HG03571 (cell line): Measurements from ENCODE around the gene THBS2.
"Not testable (repeated sequence)": the region's sequence is repeated elsewhere in the genome, so short reads cannot be mapped to it uniquely, and the experiment has no call there.

Experiments
- ATAC-seq: cut with Tn5 transposase; IDR thresholded peaks from one replicate; pipeline ENCODE4 v1.9.1; 2021; ENCODE audit not compliant: unreplicated experiment

THBS2 gene

DNA sequence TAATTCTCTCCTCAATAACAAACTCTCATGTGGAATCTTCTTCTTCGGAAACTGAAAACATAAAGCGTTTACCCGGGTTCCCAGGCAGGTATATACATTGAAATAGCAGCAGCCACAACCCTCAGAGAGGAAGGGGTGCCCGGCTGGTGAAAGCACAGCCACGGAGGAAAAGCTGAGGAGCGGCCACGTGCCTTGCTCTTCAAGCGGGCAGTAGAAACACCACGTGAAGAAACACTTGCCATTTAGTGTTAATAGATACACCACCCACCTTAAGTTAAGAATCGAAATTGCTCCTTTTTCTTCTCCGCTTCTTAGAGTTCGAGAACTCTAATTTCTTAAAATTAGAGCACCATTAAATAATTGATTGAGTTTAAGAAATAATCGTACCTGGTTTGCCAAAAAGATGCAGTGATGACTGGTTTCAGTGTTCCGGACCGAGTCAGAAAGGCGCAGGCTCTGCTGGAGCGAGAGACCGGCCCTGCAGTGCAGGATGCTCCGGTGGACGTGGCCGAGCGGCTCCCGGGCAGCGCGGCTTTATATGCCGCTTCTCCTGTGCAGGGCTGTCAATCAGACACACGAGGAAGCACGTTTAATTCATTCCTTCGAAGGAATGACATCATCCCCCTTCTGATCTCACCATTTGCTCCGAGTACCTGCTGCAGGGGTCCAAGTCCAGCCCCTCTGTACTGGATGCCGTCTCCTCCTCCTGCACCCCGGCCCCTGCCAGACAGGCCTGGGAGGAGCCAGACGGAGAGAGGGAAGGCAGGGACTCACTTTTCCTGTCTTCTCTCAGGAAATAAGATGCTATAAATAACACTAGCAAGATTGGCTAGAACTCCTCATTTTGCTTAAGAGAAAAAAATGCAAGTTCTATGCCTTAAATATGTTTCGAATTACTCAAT, at the start of gene THBS2:
Gene THBS2 (minus strand): TSS at position 510 of the 902 bp plus-strand sequence. CDS start 3,062 bp downstream, outside the sequence.
- no peak for ATAC-seq

DNA sequence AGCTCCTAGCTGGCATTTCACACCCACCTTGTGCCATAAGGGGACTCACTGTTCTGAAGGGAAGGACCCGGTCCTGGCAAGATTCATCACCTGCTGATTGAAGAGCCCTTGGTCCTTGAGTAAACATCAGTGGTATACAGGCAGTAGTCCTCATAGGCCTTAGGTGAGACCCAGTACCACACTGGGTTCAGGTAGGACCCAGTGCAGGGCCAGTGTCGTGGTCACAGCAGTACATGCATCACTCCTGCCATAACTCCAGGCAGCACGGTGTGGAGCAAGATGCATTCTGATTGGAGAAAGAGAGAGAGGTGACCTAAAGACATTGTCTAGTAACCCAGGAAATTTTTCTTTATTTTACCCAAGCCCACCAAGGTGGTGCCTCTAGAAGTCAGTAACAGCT, 49.1 kb upstream of the THBS2 start:
- ATAC-seq: no peak

- ATAC-seq: no peak
These were observed 48.6 kb upstream of the THBS2 start for GRCh38 chr6:169302255-169302654.

GRCh38 chr6:169300916-169301315, 47.3 kb upstream of the THBS2 start:
- ATAC-seq: no peak

DNA sequence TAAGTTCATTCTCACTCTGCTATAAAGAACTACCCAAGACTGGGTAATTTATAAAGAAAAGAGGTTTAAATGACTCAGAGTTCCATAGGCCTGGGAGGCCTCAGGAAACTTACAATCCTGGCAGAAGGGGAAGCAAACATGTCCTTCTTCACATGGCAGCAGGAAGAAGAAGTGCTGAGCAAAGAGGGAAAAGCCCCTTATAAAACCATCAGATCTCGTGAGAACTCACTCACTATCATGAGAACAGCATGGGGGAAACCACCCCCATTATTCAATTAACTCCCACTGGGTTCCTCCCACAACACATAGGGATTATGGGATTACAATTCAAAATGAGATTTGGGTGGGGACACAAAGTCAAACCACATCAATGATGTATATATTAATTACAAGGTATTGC, 45.0 kb upstream of the THBS2 start:
- not testable (repeated sequence) for ATAC-seq

DNA sequence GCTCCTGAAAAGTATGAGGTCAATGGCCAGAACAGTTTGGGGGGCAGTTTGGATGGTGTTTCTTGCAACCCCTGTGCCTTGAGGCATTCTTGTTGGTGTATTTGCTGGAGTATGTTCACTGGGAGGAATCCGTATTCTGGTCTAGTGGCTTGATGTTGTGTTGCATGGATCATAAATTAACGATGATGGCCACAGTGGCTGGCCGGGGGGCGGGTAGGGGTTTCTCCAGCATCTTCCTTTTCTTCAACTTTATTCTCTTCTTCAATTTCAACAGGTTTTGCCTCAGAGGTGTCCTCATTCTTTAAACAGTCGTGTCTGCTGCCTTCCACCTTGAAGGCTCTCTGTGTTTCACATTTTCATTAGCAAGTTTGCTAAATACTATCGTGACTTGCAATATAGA, 43.0 kb upstream of the THBS2 start:
- ATAC-seq: no peak

DNA sequence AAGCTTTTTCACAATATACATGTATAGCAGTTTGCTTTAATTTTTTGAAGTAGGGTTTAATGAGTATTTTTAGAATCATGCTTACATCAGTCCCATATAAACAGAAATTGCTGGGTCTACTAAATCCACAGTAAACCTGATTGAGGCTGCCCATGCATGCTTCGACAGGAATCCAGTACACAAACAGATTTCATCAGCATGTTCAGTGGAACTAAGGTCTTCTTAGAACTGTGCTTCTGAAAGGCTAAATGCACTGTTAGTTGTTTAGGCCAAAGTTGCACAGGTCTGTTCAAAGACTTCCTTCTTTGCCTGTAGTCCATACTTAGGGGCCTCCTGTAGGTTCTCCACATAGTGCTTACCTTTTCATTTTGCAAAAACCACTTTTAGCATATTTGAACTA, 42.5 kb upstream of the THBS2 start:
- no peak for ATAC-seq

DNA sequence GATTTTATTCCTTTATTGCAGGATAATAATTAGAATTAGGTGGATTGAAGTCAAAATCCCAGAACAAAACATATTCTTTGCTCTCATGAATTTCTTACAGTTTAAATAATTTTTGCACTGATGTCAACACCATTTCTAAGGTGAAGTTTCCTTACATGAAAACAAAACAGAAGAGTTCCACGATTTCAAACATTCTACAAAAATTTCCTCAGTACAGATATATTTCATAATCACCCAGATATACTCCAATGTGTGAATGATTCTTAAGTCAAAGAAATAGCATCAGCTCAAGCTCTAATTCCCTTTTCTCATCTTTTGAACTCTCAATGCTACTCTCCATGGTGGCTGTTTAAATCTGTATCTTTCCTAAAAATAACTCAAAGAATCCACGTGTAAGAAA, 39.5 kb upstream of the THBS2 start:
- ATAC-seq: no peak

- ATAC-seq: no peak
These were observed 38.9 kb upstream of the THBS2 start for GRCh38 chr6:169292338-169293124.

DNA sequence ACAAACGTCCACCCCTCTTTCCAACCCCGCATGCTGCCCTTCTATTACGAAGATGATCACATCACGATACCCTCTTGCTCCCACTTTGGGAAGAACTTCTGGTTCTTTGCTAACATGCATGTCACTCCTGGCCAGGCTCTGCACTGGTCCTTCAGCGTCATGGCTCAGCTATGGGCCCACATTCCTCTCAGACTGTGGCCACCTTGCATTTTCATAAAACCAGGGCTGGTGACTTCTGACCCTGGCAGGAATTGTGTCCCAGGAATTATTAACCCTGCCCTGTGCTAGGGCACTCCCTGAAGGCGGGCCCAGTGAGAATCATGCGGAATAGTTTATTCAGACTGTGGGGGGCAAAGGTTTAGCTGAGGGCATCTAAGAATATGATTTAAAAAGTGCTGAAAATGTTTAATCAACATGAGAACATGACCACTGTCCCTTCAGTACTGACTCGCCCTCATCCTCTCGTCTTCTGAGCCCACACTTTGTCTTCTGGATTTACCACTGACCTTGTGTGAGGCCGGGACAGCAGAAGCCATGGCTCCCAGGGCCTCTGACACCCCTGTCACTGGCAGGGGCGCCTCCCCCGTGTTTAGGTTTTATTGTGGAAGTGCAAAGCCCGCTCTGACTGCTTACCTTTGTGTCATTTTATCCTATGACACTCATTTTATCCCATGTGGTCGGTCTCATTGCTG, 38.1 kb upstream of the THBS2 start:
- no peak for ATAC-seq

DNA sequence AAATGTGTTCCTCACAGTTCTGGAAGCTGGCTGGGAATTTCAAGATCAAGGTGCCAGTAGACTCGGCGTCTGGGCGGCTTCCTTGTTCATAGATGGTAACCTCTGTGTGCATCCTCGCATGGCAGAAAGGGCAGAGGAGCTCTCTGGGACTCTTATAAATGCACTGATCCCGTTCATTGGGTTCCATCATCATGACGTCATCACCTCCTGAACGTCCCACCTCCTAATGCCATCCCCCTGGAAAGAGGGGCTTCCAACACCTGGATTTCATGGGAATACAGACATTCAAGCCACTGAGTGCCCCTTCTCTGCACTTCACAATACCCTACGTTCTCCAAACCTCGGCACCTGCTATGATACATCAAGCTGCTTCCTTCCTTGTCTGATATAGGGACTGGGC, 37.5 kb upstream of the THBS2 start:
- no peak for ATAC-seq

- no peak for ATAC-seq
These were observed 36.1 kb upstream of the THBS2 start for GRCh38 chr6:169289619-169290339.

GRCh38 chr6:169289257-169289618, 35.6 kb upstream of the THBS2 start:
- no peak for ATAC-seq

DNA sequence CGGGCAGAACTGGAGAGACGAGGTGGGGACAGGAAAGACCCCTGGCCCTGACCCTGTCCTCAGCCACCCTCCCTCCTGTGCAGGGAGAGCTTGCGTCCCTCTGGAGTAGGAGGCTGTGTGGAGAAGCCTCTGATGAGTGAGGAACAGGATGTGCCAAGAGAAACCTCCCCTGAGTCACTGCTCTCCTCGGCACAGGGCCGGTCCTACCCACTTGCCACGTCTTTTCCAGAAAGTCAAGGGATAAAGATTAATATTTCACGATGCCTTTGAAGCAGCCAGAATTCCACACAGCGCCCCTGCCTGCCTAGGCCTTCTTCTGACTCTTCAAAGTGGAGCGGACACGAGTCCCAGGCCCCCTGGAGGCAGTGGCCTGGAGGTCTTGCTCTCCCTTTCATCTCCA, 34.9 kb upstream of the THBS2 start:
- no peak for ATAC-seq

GRCh38 chr6:169287675-169288074, 34.0 kb upstream of the THBS2 start:
- ATAC-seq: no peak

DNA sequence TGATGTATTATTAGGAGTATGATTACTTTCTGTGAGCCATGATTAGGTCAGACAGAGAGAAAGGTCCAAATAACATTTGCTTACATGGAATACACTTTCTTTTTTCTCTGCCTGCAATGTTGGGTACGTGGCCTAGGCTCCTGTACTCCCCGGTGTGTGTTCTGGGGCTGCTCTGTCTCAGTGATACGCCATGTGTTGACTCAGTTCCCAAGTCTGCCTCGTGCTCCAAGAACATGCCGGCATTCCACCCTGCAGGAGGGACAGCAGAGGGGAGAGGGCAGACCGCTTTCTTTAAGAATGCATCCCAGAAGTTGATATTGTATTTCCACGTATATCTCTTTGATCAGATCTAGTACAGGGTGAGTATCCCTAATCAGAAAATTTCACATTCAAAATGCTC, 33.3 kb upstream of the THBS2 start:
- ATAC-seq: no peak

- no peak for ATAC-seq
These were observed 31.5 kb upstream of the THBS2 start for GRCh38 chr6:169285165-169285564.

DNA sequence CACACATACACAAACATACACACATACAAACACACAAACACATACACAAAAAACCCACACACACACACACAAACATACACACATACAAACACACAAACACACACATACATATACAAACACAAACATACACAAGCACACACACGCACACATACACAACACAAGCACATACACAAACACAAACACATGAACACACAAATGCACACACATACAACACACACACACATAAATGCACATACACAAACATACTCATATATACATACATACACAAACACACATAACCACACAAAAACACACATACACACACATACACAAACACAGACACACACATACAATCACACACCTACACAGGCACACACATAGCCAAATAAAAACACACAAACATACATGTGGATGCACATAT, 30.3 kb upstream of the THBS2 start:
- ATAC-seq: no peak

DNA sequence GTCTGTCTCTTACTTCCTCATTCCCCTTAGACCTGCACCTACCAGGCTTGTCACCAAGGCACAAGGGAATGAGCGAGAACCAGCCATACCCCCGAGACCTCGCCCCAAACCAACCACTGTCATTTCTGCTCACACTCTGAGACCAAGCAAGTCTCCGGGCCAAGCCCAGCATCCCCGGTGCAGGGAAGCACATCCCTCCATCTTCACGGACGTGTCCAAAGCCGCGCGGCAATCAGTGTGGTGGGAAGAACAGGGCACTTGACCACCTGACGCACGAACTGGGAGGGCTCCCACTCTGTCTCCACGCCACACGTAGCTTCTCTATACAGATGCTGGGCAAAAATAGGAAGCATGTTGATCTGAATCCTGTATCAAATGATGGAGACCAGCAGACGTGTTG, 28.4 kb upstream of the THBS2 start:
- ATAC-seq: no peak

DNA sequence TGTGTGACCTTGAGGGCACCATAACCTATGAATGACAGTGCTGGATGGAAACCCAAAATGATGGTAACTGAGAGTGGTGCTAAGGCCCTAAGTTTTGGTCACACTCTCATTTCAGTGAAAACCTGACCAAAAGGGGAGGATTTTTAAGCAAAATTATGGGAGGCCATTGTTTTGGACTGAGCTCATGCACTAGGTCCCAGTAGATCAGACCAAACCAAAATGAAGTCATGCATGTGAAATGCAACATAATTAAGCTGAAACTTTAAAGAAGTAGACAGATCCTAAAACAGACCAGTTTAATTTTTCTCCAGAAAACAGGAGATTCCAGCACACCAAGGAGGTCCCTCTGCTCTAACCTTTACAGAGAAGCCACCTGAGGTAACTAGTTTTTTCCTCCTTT, 24.0 kb upstream of the THBS2 start:
- no peak for ATAC-seq

- ATAC-seq: no peak
These were observed 21.1 kb upstream of the THBS2 start for GRCh38 chr6:169274781-169275180.
